ENCODE data around the gene PLAU.
"Not testable (repeated sequence)": the region's sequence is repeated elsewhere in the genome, so short reads cannot be mapped to it uniquely, and the experiment has no call there.

Gene PLAU

GRCh38 chr10:73924935-73925334 lies 14.0 kb downstream of the PLAU start:
- no peak for DNase-seq

GRCh38 chr10:73925539-73925938 lies 14.6 kb downstream of the PLAU start:
- DNase-seq, result no peak

GRCh38 chr10:73926152-73926764 lies 15.3 kb downstream of the PLAU start:
- no peak for DNase-seq

- not testable (repeated sequence) for DNase-seq
Measured at GRCh38 chr10:73930630-73931327, 19.8 kb downstream of the PLAU start.

GRCh38 chr10:73931767-73932619 lies 21.1 kb downstream of the PLAU start:
- peak; percentile 87 for DNase-seq

- DNase-seq, result no peak
Measured at GRCh38 chr10:73932620-73933112, 21.7 kb downstream of the PLAU start.

GRCh38 chr10:73934074-73934473 lies 23.1 kb downstream of the PLAU start:
- DNase-seq, result no peak

GRCh38 chr10:73935895-73936294 lies 25.0 kb downstream of the PLAU start:
- DNase-seq, result no peak

- no peak for DNase-seq
Measured at GRCh38 chr10:73937333-73938043, 26.6 kb downstream of the PLAU start.

- peak; percentile 45 for DNase-seq
Measured at GRCh38 chr10:73940634-73941221, 29.8 kb downstream of the PLAU start.

GRCh38 chr10:73941300-73941699 lies 30.4 kb downstream of the PLAU start:
- no peak for DNase-seq

GRCh38 chr10:73944356-73945100 lies 33.6 kb downstream of the PLAU start:
- no peak for DNase-seq

GRCh38 chr10:73946253-73947145 lies 35.6 kb downstream of the PLAU start:
- DNase-seq, result no peak

- no peak for DNase-seq
Measured at GRCh38 chr10:73948947-73949633, 38.2 kb downstream of the PLAU start.

- DNase-seq, result no peak
Measured at GRCh38 chr10:73950155-73950948, 39.4 kb downstream of the PLAU start.

- DNase-seq, result no peak
Measured at GRCh38 chr10:73953665-73954064, 42.7 kb downstream of the PLAU start.

- no peak for DNase-seq
Measured at GRCh38 chr10:73954737-73955136, 43.8 kb downstream of the PLAU start.

- no peak for DNase-seq
Measured at GRCh38 chr10:73955719-73956118, 44.8 kb downstream of the PLAU start.

Measured in NCI-H226 (cell line).